Adipocyte (in vitro differentiated cells): ENCODE data around the gene CNNM1.

Source experiments
- DNase-seq: peaks from one replicate; pipeline ENCODE4 v3.0.0-alpha.2; 2015; ENCODE audit warnings: low read depth
- H3K27me3 ChIP-seq: replicated peaks from 2 replicates; pipeline ENCODE4 v1.7.0; 2013; ENCODE audit warnings: mild to moderate bottlenecking, low read length, moderate library complexity; ENCODE audit not compliant: control insufficient read depth, insufficient read depth
- H3K36me3 ChIP-seq: 2 replicates; pipeline ENCODE4 v1.7.0; 2013; ENCODE audit warnings: low read length, mild to moderate bottlenecking, moderate library complexity; ENCODE audit not compliant: control insufficient read depth, insufficient read depth, severe bottlenecking
- H3K4me1 ChIP-seq: 2 replicates; pipeline ENCODE4 v1.7.0; 2013; ENCODE audit warnings: mild to moderate bottlenecking, low read length, moderate library complexity; ENCODE audit not compliant: control insufficient read depth, insufficient read depth
- H3K4me3 ChIP-seq: 2 replicates; pipeline ENCODE4 v1.7.0; 2013; ENCODE audit warnings: mild to moderate bottlenecking, low read length, moderate library complexity
- H3K9ac ChIP-seq: 2 replicates; pipeline ENCODE4 v1.7.0; 2013; ENCODE audit warnings: mild to moderate bottlenecking, low read length, moderate library complexity
- H3K9me3 ChIP-seq: 2 replicates; pipeline ENCODE4 v1.7.0; 2013; ENCODE audit warnings: mild to moderate bottlenecking, low read length, moderate library complexity; ENCODE audit not compliant: control insufficient read depth

Gene CNNM1

GRCh38 chr10:99419688-99420087 is 90.5 kb downstream of the CNNM1 start:
- DNase-seq: no peak
- Histone ChIP-seq H3K36me3 (peaks cover 37% of the 10 kb centered on the region), H3K9me3 (no peaks in the 10 kb centered on the region), H3K27me3 (no peaks in the 10 kb centered on the region), H3K4me1 (no peaks in the 10 kb centered on the region), H3K4me3 (no peak overlapping the region), H3K9ac (no peak overlapping the region)

GRCh38 chr10:99421233-99421739 is 92.1 kb downstream of the CNNM1 start:
- H3K9me3 ChIP-seq: no peaks in the 10 kb centered on the region
- no peak overlapping the region for H3K9ac ChIP-seq
- no peaks in the 10 kb centered on the region for H3K4me1 ChIP-seq
- no peak overlapping the region for H3K4me3 ChIP-seq
- no peaks in the 10 kb centered on the region for H3K27me3 ChIP-seq
- no peak for DNase-seq
- peaks cover 50% of the 10 kb centered on the region for H3K36me3 ChIP-seq

GRCh38 chr10:99422529-99423096 is 93.5 kb downstream of the CNNM1 start:
- H3K27me3 ChIP-seq: no peaks in the 10 kb centered on the region
- no peak overlapping the region for H3K4me3 ChIP-seq
- peaks cover 50% of the 10 kb centered on the region for H3K36me3 ChIP-seq
- no peaks in the 10 kb centered on the region for H3K9me3 ChIP-seq
- H3K9ac ChIP-seq: no peak overlapping the region
- no peak for DNase-seq
- no peaks in the 10 kb centered on the region for H3K4me1 ChIP-seq

- H3K9me3 ChIP-seq: no peaks in the 10 kb centered on the region
- no peaks in the 10 kb centered on the region for H3K27me3 ChIP-seq
- no peak overlapping the region for H3K9ac ChIP-seq
- peaks cover 4% of the 10 kb centered on the region for H3K4me1 ChIP-seq
- no peak for DNase-seq
- H3K36me3 ChIP-seq: peaks cover 33% of the 10 kb centered on the region
- H3K4me3 ChIP-seq: no peak overlapping the region
Measured at GRCh38 chr10:99424656-99425055, 95.5 kb downstream of the CNNM1 start.

- Histone ChIP-seq H3K27me3 (no peaks in the 10 kb centered on the region), H3K4me1 (peaks cover 9% of the 10 kb centered on the region), H3K9ac (no peak overlapping the region), H3K36me3 (peaks cover 28% of the 10 kb centered on the region), H3K4me3 (no peak overlapping the region), H3K9me3 (no peaks in the 10 kb centered on the region)
- no peak for DNase-seq
Measured at GRCh38 chr10:99425204-99425603, 96.0 kb downstream of the CNNM1 start.

- no peak overlapping the region for H3K4me3 ChIP-seq
- no peak for DNase-seq
- no peak overlapping the region for H3K9ac ChIP-seq
- H3K27me3 ChIP-seq: no peaks in the 10 kb centered on the region
- H3K4me1 ChIP-seq: peaks cover 12% of the 10 kb centered on the region
- no peaks in the 10 kb centered on the region for H3K9me3 ChIP-seq
- H3K36me3 ChIP-seq: peaks cover 20% of the 10 kb centered on the region
Measured at GRCh38 chr10:99426689-99427088, 97.5 kb downstream of the CNNM1 start.

GRCh38 chr10:99427566-99428190 is 98.5 kb downstream of the CNNM1 start:
- no peaks in the 10 kb centered on the region for H3K27me3 ChIP-seq
- DNase-seq: no peak
- peaks cover 19% of the 10 kb centered on the region for H3K4me1 ChIP-seq
- H3K36me3 ChIP-seq: peaks cover 20% of the 10 kb centered on the region
- no peak overlapping the region for H3K4me3 ChIP-seq
- no peak overlapping the region for H3K9ac ChIP-seq
- H3K9me3 ChIP-seq: no peaks in the 10 kb centered on the region

- DNase-seq: no peak
- Histone ChIP-seq H3K27me3 (no peaks in the 10 kb centered on the region), H3K36me3 (peaks cover 14% of the 10 kb centered on the region), H3K4me1 (peaks cover 19% of the 10 kb centered on the region), H3K4me3 (peak overlapping the region; percentile 93), H3K9ac (peak overlapping the region; percentile 88), H3K9me3 (no peaks in the 10 kb centered on the region)
Measured at GRCh38 chr10:99429517-99430095, 100.5 kb downstream of the CNNM1 start.

GRCh38 chr10:99430116-99430450 is 100.9 kb downstream of the CNNM1 start:
- H3K36me3 ChIP-seq: peaks cover 9% of the 10 kb centered on the region
- H3K27me3 ChIP-seq: no peaks in the 10 kb centered on the region
- peak overlapping the region; percentile 93 for H3K4me3 ChIP-seq
- peaks cover 19% of the 10 kb centered on the region for H3K4me1 ChIP-seq
- H3K9ac ChIP-seq: peak overlapping the region; percentile 88
- H3K9me3 ChIP-seq: no peaks in the 10 kb centered on the region
- DNase-seq: peak; percentile 52

- no peaks in the 10 kb centered on the region for H3K9me3 ChIP-seq
- peaks cover 3% of the 10 kb centered on the region for H3K36me3 ChIP-seq
- peaks cover 19% of the 10 kb centered on the region for H3K4me1 ChIP-seq
- H3K4me3 ChIP-seq: peak within 1 kb of the TSS; percentile 93
- no peaks in the 10 kb centered on the region for H3K27me3 ChIP-seq
- H3K9ac ChIP-seq: peak within 1 kb of the TSS; percentile 92
- DNase-seq: peak; percentile 99
Measured at GRCh38 chr10:99430451-99431189, 101.5 kb downstream of the CNNM1 start, which contains the start of gene GOT1. GOT1 (minus strand) TSS chr10:99430624; CDS start chr10:99430565, 59 bp downstream.

GRCh38 chr10:99431190-99431760 is 102.1 kb downstream of the CNNM1 start:
- H3K36me3 ChIP-seq: no peaks in the 10 kb centered on the region
- H3K9me3 ChIP-seq: no peaks in the 10 kb centered on the region
- peak; percentile 72 for DNase-seq
- H3K9ac ChIP-seq: peak overlapping the region; percentile 92
- peak overlapping the region; percentile 93 for H3K4me3 ChIP-seq
- peaks cover 19% of the 10 kb centered on the region for H3K4me1 ChIP-seq
- H3K27me3 ChIP-seq: no peaks in the 10 kb centered on the region
